CD14-positive monocyte (primary cell): ENCODE data around the gene SV2B. TPM values are rescaled to one million over a fixed set of nuclear protein-coding genes. Genes with fewer than 3 reads are reported as not detected.

Experiments
- DNase-seq, 3 donors: peaks; one replicate each; pipeline ENCODE4 v3.0.0-alpha.2; 2011 to 2022
- H2AFZ ChIP-seq: 2 replicates; pipeline ENCODE4 v1.6.0; 2012; ENCODE audit warnings: mild to moderate bottlenecking, low read depth, low read length, inconsistent platforms; ENCODE audit not compliant: insufficient read depth, poor library complexity, severe bottlenecking
- H3K27ac ChIP-seq, 2 donors: 1 replicate in 1 of 2; 2 replicates in 1 of 2; pipeline ENCODE4 v1.5.1; 2012 to 2013; ENCODE audit warnings: low read length in 2 of 2, control low read depth in 1 of 2, inconsistent platforms in 1 of 2, low read depth in 1 of 2, mild to moderate bottlenecking in 1 of 2
- H3K27me3 ChIP-seq, 2 donors: one replicate each; pipeline versions ENCODE4 v1.6.0 to v1.6.1; 2011 to 2013; ENCODE audit warnings: low read length in 2 of 2; ENCODE audit not compliant: control insufficient read depth in 2 of 2, insufficient read depth in 2 of 2
- H3K36me3 ChIP-seq, 2 donors: replicated peaks in 1 of 2; 1 replicate in 1 of 2; 2 replicates in 1 of 2; pipeline versions ENCODE4 v1.5.1 to v1.6.1; 2012 to 2013; ENCODE audit warnings: low read length in 2 of 2, control low read depth in 1 of 2, inconsistent platforms in 1 of 2, mild to moderate bottlenecking in 1 of 2; ENCODE audit not compliant: insufficient read depth in 2 of 2, control insufficient read depth in 1 of 2
- H3K4me1 ChIP-seq, 2 donors: 1 replicate in 1 of 2; 2 replicates in 1 of 2; pipeline versions ENCODE4 v1.5.1 to v1.6.1; 2012 to 2013; ENCODE audit warnings: low read length in 2 of 2, control low read depth in 1 of 2, inconsistent platforms in 1 of 2, mild to moderate bottlenecking in 1 of 2, moderate library complexity in 1 of 2; ENCODE audit not compliant: insufficient read depth in 2 of 2, control insufficient read depth in 1 of 2
- H3K4me2 ChIP-seq: replicated peaks from 2 replicates; pipeline ENCODE3; 2012; ENCODE audit warnings: low read length, moderate library complexity, mild to moderate bottlenecking; ENCODE audit not compliant: poor library complexity, severe bottlenecking; ENCODE audit errors: extremely low read depth
- H3K4me3 ChIP-seq, 3 experiments: fragments of 200-600 bp in 1 of 3; sonication (generic) in 1 of 3; replicated peaks in 1 of 3; 1 replicate in 2 of 3; 2 replicates in 1 of 3; pipeline ENCODE4 v1.5.1; 2011 to 2013; ENCODE audit warnings: low read length in 3 of 3, mild to moderate bottlenecking in 3 of 3, control low read depth in 2 of 3, low read depth in 2 of 3, inconsistent platforms in 1 of 3, moderate library complexity in 1 of 3
- H3K79me2 ChIP-seq: 2 replicates; pipeline ENCODE4 v1.6.0; 2012; ENCODE audit warnings: mild to moderate bottlenecking, control low read depth, inconsistent platforms, low read length, moderate library complexity; ENCODE audit not compliant: insufficient read depth
- H3K9ac ChIP-seq: 2 replicates; pipeline ENCODE4 v1.6.0; 2017; ENCODE audit warnings: low read length, mild to moderate bottlenecking; ENCODE audit not compliant: insufficient read depth, poor library complexity, severe bottlenecking
- H3K9me3 ChIP-seq, 2 donors: replicated peaks in 1 of 2; 1 replicate in 1 of 2; 2 replicates in 1 of 2; pipeline versions ENCODE4 v1.5.1 to v1.6.1; 2012 to 2013; ENCODE audit warnings: low read length in 2 of 2, control low read depth in 1 of 2; ENCODE audit not compliant: control insufficient read depth in 1 of 2, insufficient read depth in 1 of 2
- H4K20me1 ChIP-seq: 2 replicates; pipeline ENCODE4 v1.6.0; 2012; ENCODE audit warnings: mild to moderate bottlenecking, low read length, control low read depth, moderate library complexity; ENCODE audit not compliant: insufficient read depth
- H3K27ac Mint-ChIP-seq, 7 donors: one replicate each; pipeline ENCODE4 v1.8.0; 2020; ENCODE audit warnings: mild to moderate bottlenecking in 7 of 7, mixed read lengths in 7 of 7, moderate library complexity in 6 of 7, inconsistent platforms in 2 of 7
- H3K27me3 Mint-ChIP-seq, 3 donors: one replicate each; pipeline ENCODE4 v1.8.0; 2021 to 2022; ENCODE audit warnings: low read depth in 3 of 3, mild to moderate bottlenecking in 3 of 3, mixed read lengths in 3 of 3, moderate library complexity in 3 of 3, inconsistent platforms in 1 of 3
- H3K36me3 Mint-ChIP-seq, 2 donors: one replicate each; pipeline ENCODE4 v1.8.0; 2020; ENCODE audit warnings: mixed read lengths in 2 of 2, inconsistent platforms in 1 of 2, mild to moderate bottlenecking in 1 of 2
- H3K4me1 Mint-ChIP-seq: one replicate; pipeline ENCODE4 v1.8.0; 2020; ENCODE audit warnings: mild to moderate bottlenecking, mixed read lengths
- H3K4me3 Mint-ChIP-seq, 2 donors: one replicate each; pipeline ENCODE4 v1.8.0; 2020; ENCODE audit warnings: mild to moderate bottlenecking in 2 of 2, mixed read lengths in 2 of 2, moderate library complexity in 1 of 2
- H3K9me3 Mint-ChIP-seq, 7 donors: one replicate each; pipeline ENCODE4 v1.8.0; 2020 to 2022; ENCODE audit warnings: mixed read lengths in 7 of 7, mild to moderate bottlenecking in 6 of 7, moderate library complexity in 6 of 7, inconsistent platforms in 2 of 7
- CTCF ChIP-seq: fragments of 200-600 bp; IDR thresholded peaks from one replicate; pipeline ENCODE4 v1.8.0; 2022; ENCODE audit warnings: antibody characterized with exemption, mild to moderate bottlenecking
- WGBS: methylation state at CpG from one replicate; pipeline ENCODE4 v1.1.5; 2013; ENCODE audit warnings: missing lambda C conversion rate; ENCODE audit not compliant: insufficient coverage; 5-methylcytosine and 5-hydroxymethylcytosine counted together
- intact Hi-C, 2 donors: fragments of 100-400 bp; cut with micrococcal nuclease; formaldehyde crosslinking; loops; one replicate each; pipeline versions ENCODE4 v1.15.0 to v1.15.1; 2023
- polyA plus RNA-seq, 3 donors: library from polyadenylated mRNA; depleted of rRNA in 1 of 3; unstranded in 2 of 3; stranded (reverse) in 1 of 3; fragments of 300-500 nt in 2 of 3; fragments of >200 nt in 1 of 3; fragmentation: Illumina TruSeq in 2 of 3; gene quantifications; 1 replicate in 2 of 3; 2 replicates in 1 of 3; pipeline ENCODE4 v1.2.3, GENCODE V29; 2012 to 2021

SV2B gene
- polyA plus RNA-seq, 3 donors, result not detected

- H3K4me3 ChIP-seq, result no peak overlapping the region
- intact Hi-C loops, result no loop called here
- Mint-ChIP-seq H3K4me3 (no peak overlapping the region), H3K36me3 (no peaks in the 10 kb centered on the region), H3K27ac (no peak overlapping the region), H3K9me3 (peaks cover 0 to 10% (median 0%) of the 10 kb centered on the region in 7 donors), H3K4me1 (no peaks in the 10 kb centered on the region), H3K27me3 (peaks cover 23 to 32% (median 25%) of the 10 kb centered on the region in 3 donors)
- H3K79me2 ChIP-seq, result no peaks in the 10 kb centered on the region
- no peak overlapping the region for H3K27ac ChIP-seq
- H3K9ac ChIP-seq, result no peak overlapping the region
- H2AFZ ChIP-seq, result no peak overlapping the region
- H3K9me3 ChIP-seq, result no peaks in the 10 kb centered on the region
- no peak for DNase-seq
- H4K20me1 ChIP-seq, result no peaks in the 10 kb centered on the region
- no peak for TF ChIP-seq CTCF
- no peak overlapping the region for H3K4me2 ChIP-seq
- no peaks in the 10 kb centered on the region for H3K36me3 ChIP-seq
- 58% methylated on average over 1 of the region's 1 CpG for WGBS
- H3K4me1 ChIP-seq, result no peaks in the 10 kb centered on the region
- H3K27me3 ChIP-seq, result peaks cover 4 to 7% of the 10 kb centered on the region in 2 donors
These were observed 53.9 kb downstream of the SV2B start for GRCh38 chr15:91153954-91154353.

- H3K27ac ChIP-seq, result no peak overlapping the region
- Mint-ChIP-seq H3K9me3 (peaks cover 0 to 5% (median 0%) of the 10 kb centered on the region in 7 donors), H3K4me1 (no peaks in the 10 kb centered on the region), H3K27ac (no peak overlapping the region), H3K4me3 (no peak overlapping the region), H3K36me3 (no peaks in the 10 kb centered on the region), H3K27me3 (peaks cover 17 to 24% (median 19%) of the 10 kb centered on the region in 3 donors)
- no peaks in the 10 kb centered on the region for H3K79me2 ChIP-seq
- peaks cover 5 to 7% of the 10 kb centered on the region in 2 donors for H3K27me3 ChIP-seq
- intact Hi-C loops, result no loop called here
- H3K9me3 ChIP-seq, result no peaks in the 10 kb centered on the region
- no peak for DNase-seq
- no peak for TF ChIP-seq CTCF
- no peak overlapping the region for H3K4me3 ChIP-seq
- H3K36me3 ChIP-seq, result no peaks in the 10 kb centered on the region
- H3K9ac ChIP-seq, result no peak overlapping the region
- no peak overlapping the region for H3K4me2 ChIP-seq
- H4K20me1 ChIP-seq, result no peaks in the 10 kb centered on the region
- no peaks in the 10 kb centered on the region for H3K4me1 ChIP-seq
- 97% methylated on average over 4 of the region's 6 CpGs for WGBS
- no peak overlapping the region for H2AFZ ChIP-seq
These were observed 56.2 kb downstream of the SV2B start for GRCh38 chr15:91156175-91156726.
